Thyroid gland (tissue), 4 donors: Measurements from ENCODE around the gene NUDCD3. TPM values are rescaled to one million over a fixed set of nuclear protein-coding genes. Genes with fewer than 3 reads are reported as not detected.
A peak's percentile ranks its signal among the peaks of the same experiment; 100 is the strongest.

Experiments
- DNase-seq, 2 donors: peaks; one replicate each; pipeline ENCODE4 v3.0.0-alpha.2; 2019
- H3K27ac ChIP-seq, 3 donors: fragments of 200-600 bp; sonication (generic); 1 replicate in 2 of 3; 2 replicates in 1 of 3; pipeline ENCODE4 v1.5.1; 2016 to 2019; ENCODE audit warnings: mild to moderate bottlenecking in 1 of 3, moderate library complexity in 1 of 3
- H3K27me3 ChIP-seq: fragments of 200-600 bp; sonication (generic); one replicate; pipeline ENCODE4 v1.5.1; 2019
- H3K36me3 ChIP-seq, 2 donors: fragments of 200-600 bp; sonication (generic); one replicate each; pipeline ENCODE4 v1.5.1; 2016 to 2019
- H3K4me1 ChIP-seq, 2 donors: fragments of 200-600 bp; sonication (generic); one replicate each; pipeline ENCODE4 v1.5.1; 2017 to 2019
- H3K4me3 ChIP-seq, 3 donors: fragments of 200-600 bp; sonication (generic); replicated peaks in 1 of 3; 1 replicate in 2 of 3; 2 replicates in 1 of 3; pipeline ENCODE4 v1.5.1; 2016; ENCODE audit warnings: mild to moderate bottlenecking in 1 of 3
- H3K9me3 ChIP-seq: fragments of 200-600 bp; sonication (generic); one replicate; pipeline ENCODE4 v1.5.1; 2017
- CTCF ChIP-seq, 6 experiments: fragments of 200-600 bp in 3 of 6; fragments of 450-650 bp in 3 of 6; sonication (generic) in 3 of 6; IDR thresholded peaks; one replicate each; pipeline ENCODE4 v1.5.1; 2016 to 2019; ENCODE audit warnings: antibody characterized with exemption in 6 of 6, mild to moderate bottlenecking in 2 of 6, inconsistent platforms in 1 of 6, moderate library complexity in 1 of 6
- POLR2A ChIP-seq, 2 donors: fragments of 450-650 bp; IDR thresholded peaks; one replicate each; pipeline ENCODE4 v1.6.1; 2017; ENCODE audit warnings: antibody characterized with exemption in 2 of 2, mild to moderate bottlenecking in 2 of 2, moderate library complexity in 1 of 2
- WGBS, 2 donors: methylation state at CpG; one replicate each; pipeline ENCODE4 v1.1.5; 2017; 5-methylcytosine and 5-hydroxymethylcytosine counted together
- intact Hi-C: fragments of 100-400 bp; cut with DNase I; formaldehyde crosslinking; loops from one replicate; pipeline ENCODE4 v1.15.1; 2023
- total RNA-seq, 4 donors: library from RNA; depleted of rRNA; stranded (reverse); fragments of >200 nt; gene quantifications; one replicate each; pipeline ENCODE4 v1.2.3, GENCODE V29; 2016

The NUDCD3 gene
- total RNA-seq, 4 donors from 2014 or later: 41.4 to 76.9 (median 52.0) TPM

- H3K36me3 ChIP-seq: no peaks in the 10 kb centered on the region
- no peaks in the 10 kb centered on the region for H3K4me1 ChIP-seq
- TF ChIP-seq CTCF (IDR thresholded peaks at IDR 0.05): no peak
- no peak for TF ChIP-seq POLR2A (IDR thresholded peaks at IDR 0.05)
- no peak for DNase-seq
- H3K4me3 ChIP-seq: no peak overlapping the region
- H3K27ac ChIP-seq: no peak overlapping the region
- intact Hi-C loops: no loop called here
- no peaks in the 10 kb centered on the region for H3K9me3 ChIP-seq
- H3K27me3 ChIP-seq: no peaks in the 10 kb centered on the region
- WGBS, 2 donors: 91 to 94% methylated on average over 1 of the region's 1 CpG
Observed at GRCh38 chr7:44496385-44496784, 5.9 kb upstream of the NUDCD3 start.

GRCh38 chr7:44494960-44495359 is 4.5 kb upstream of the NUDCD3 start:
- Histone ChIP-seq H3K4me1 (no peaks in the 10 kb centered on the region), H3K27ac (no peak overlapping the region), H3K27me3 (no peaks in the 10 kb centered on the region), H3K4me3 (no peak overlapping the region), H3K9me3 (no peaks in the 10 kb centered on the region), H3K36me3 (no peaks in the 10 kb centered on the region)
- intact Hi-C loops: no loop called here
- 85% methylated on average over 2 of the region's 2 CpGs for WGBS, 2 donors
- no peak for DNase-seq
- TF ChIP-seq POLR2A (IDR thresholded peaks at IDR 0.05): no peak
- TF ChIP-seq CTCF (IDR thresholded peaks at IDR 0.05): no peak

GRCh38 chr7:44491229-44491628 is 771 bp upstream of the NUDCD3 start:
- Histone ChIP-seq H3K27me3 (no peaks in the 10 kb centered on the region), H3K4me3 (peak overlapping the region; percentile 45 to 86 (median 64)), H3K27ac (peak overlapping the region in 1 of 3 donors; percentile 95), H3K4me1 (peaks cover 13 to 28% of the 10 kb centered on the region in 2 donors), H3K9me3 (no peaks in the 10 kb centered on the region), H3K36me3 (no peaks in the 10 kb centered on the region)
- intact Hi-C loops: no loop called here
- no peak for TF ChIP-seq POLR2A (IDR thresholded peaks at IDR 0.05)
- no peak for TF ChIP-seq CTCF (IDR thresholded peaks at IDR 0.05)
- 9 to 11% methylated on average over 3 of the region's 3 CpGs for WGBS, 2 donors
- no peak for DNase-seq

- peak overlapping the region; percentile 93 to 99 (median 95) for H3K27ac ChIP-seq
- peak overlapping the region; percentile 45 to 86 (median 64) for H3K4me3 ChIP-seq
- peaks cover 13 to 32% of the 10 kb centered on the region in 2 donors for H3K4me1 ChIP-seq
- peaks cover 0 to 2% of the 10 kb centered on the region in 2 donors for H3K36me3 ChIP-seq
- no peak for DNase-seq
- H3K27me3 ChIP-seq: no peaks in the 10 kb centered on the region
- TF ChIP-seq POLR2A (IDR thresholded peaks at IDR 0.05) (no peak), CTCF (IDR thresholded peaks at IDR 0.05) (no peak)
- H3K9me3 ChIP-seq: no peaks in the 10 kb centered on the region
- WGBS, 2 donors: 1 to 2% methylated on average over 13 to 15 of the region's 19 CpGs
- intact Hi-C loops: no loop called here
Observed at GRCh38 chr7:44489955-44490350, 505 bp downstream of the NUDCD3 start.

- intact Hi-C loops: no loop called here
- Histone ChIP-seq H3K4me1 (peaks cover 13 to 32% of the 10 kb centered on the region in 2 donors), H3K36me3 (peaks cover 10 to 12% of the 10 kb centered on the region in 2 donors), H3K9me3 (no peaks in the 10 kb centered on the region), H3K4me3 (peak overlapping the region in 1 of 3 donors; percentile 86), H3K27me3 (no peaks in the 10 kb centered on the region), H3K27ac (no peak overlapping the region)
- DNase-seq: no peak
- TF ChIP-seq POLR2A (IDR thresholded peaks at IDR 0.05): no peak
- TF ChIP-seq CTCF (IDR thresholded peaks at IDR 0.05): no peak
- WGBS, 2 donors: 79 to 86% methylated on average over 3 of the region's 3 CpGs
Observed at GRCh38 chr7:44488955-44489354, 1.5 kb downstream of the NUDCD3 start.
